Measurements from ENCODE around the gene SH3BP2. TPM values are rescaled to one million over a fixed set of nuclear protein-coding genes. Genes with fewer than 3 reads are reported as not detected.

Gene SH3BP2
- polyA plus RNA-seq, 1 donor from 2014 or later: 87.9 TPM

GRCh38 chr4:2868877-2869487 lies 76.1 kb downstream of the SH3BP2 start:
- H3K79me2 ChIP-seq (replicated peaks; ENCODE audit: insufficient read depth, low read length): peaks cover 48% of the 10 kb centered on the region
- H3K27ac ChIP-seq (ENCODE audit: low read length): no peak overlapping the region
- H4K20me1 ChIP-seq (ENCODE audit: insufficient read depth): peaks cover 3% of the 10 kb centered on the region
- H3K9me3 ChIP-seq (ENCODE audit: low read length): no peaks in the 10 kb centered on the region
- H3K27me3 ChIP-seq (ENCODE audit: insufficient read depth, low read depth, low read length): no peaks in the 10 kb centered on the region
- H3F3A ChIP-seq (ENCODE audit: insufficient read depth, low read length, poor library complexity, severe bottlenecking): no peaks in the 10 kb centered on the region
- H3K4me2 ChIP-seq (ENCODE audit: low read length): no peak overlapping the region
- no peak overlapping the region for H3K4me3 ChIP-seq (ENCODE audit: low read length)
- H3K9me2 ChIP-seq (ENCODE audit: insufficient read depth, low read length): no peaks in the 10 kb centered on the region
- no peak for TF ChIP-seq REST (IDR thresholded peaks at IDR 0.05; ENCODE audit: borderline replicate concordance)
- TF ChIP-seq SMC3 (conservative IDR thresholded peaks at IDR 0.05; ENCODE audit: poor library complexity): no peak
- no peak for TF ChIP-seq RAD21 (conservative IDR thresholded peaks at IDR 0.05)
- TF ChIP-seq TAF1 (IDR thresholded peaks at IDR 0.05; ENCODE audit: low read depth): no peak
- no peak for TF ChIP-seq EP300 (conservative IDR thresholded peaks at IDR 0.05; ENCODE audit: poor library complexity, severe bottlenecking)
- TF ChIP-seq MXI1 (conservative IDR thresholded peaks at IDR 0.05; ENCODE audit: poor library complexity, severe bottlenecking): no peak
- no peaks in the 10 kb centered on the region for H3K36me3 ChIP-seq (ENCODE audit: insufficient read depth, low read length)
- H2AFZ ChIP-seq (ENCODE audit: low read depth, low read length): no peak overlapping the region
- H3K9ac ChIP-seq (ENCODE audit: low read length): no peak overlapping the region

- H3K9me2 ChIP-seq (ENCODE audit: insufficient read depth, low read length): no peaks in the 10 kb centered on the region
- no peak overlapping the region for H2AFZ ChIP-seq (ENCODE audit: low read depth, low read length)
- H3K9me3 ChIP-seq (ENCODE audit: low read length): no peaks in the 10 kb centered on the region
- no peak overlapping the region for H3K4me2 ChIP-seq (ENCODE audit: low read length)
- no peak overlapping the region for H3K9ac ChIP-seq (ENCODE audit: low read length)
- peaks cover 3% of the 10 kb centered on the region for H4K20me1 ChIP-seq (ENCODE audit: insufficient read depth)
- no peak overlapping the region for H3K4me3 ChIP-seq (ENCODE audit: low read length)
- H3K27me3 ChIP-seq (ENCODE audit: insufficient read depth, low read depth, low read length): no peaks in the 10 kb centered on the region
- TF ChIP-seq RAD21 (conservative IDR thresholded peaks at IDR 0.05) (no peak), REST (IDR thresholded peaks at IDR 0.05; ENCODE audit: borderline replicate concordance) (no peak), EZH2 (IDR thresholded peaks at IDR 0.05; ENCODE audit: borderline replicate concordance, insufficient read depth, low read length, poor library complexity, severe bottlenecking) (no peak), EP300 (conservative IDR thresholded peaks at IDR 0.05; ENCODE audit: poor library complexity, severe bottlenecking) (no peak), CTCF (IDR thresholded peaks at IDR 0.05; ENCODE audit: poor library complexity, severe bottlenecking) (no peak), MXI1 (conservative IDR thresholded peaks at IDR 0.05; ENCODE audit: poor library complexity, severe bottlenecking) (no peak), POLR2AphosphoS5 (IDR thresholded peaks at IDR 0.05) (no peak), SMC3 (conservative IDR thresholded peaks at IDR 0.05; ENCODE audit: poor library complexity) (no peak), TAF1 (IDR thresholded peaks at IDR 0.05; ENCODE audit: low read depth) (no peak)
- H3K27ac ChIP-seq (ENCODE audit: low read length): no peak overlapping the region
- no peaks in the 10 kb centered on the region for H3F3A ChIP-seq (ENCODE audit: insufficient read depth, low read length, poor library complexity, severe bottlenecking)
- H3K79me2 ChIP-seq (replicated peaks; ENCODE audit: insufficient read depth, low read length): peaks cover 48% of the 10 kb centered on the region
- no peaks in the 10 kb centered on the region for H3K36me3 ChIP-seq (ENCODE audit: insufficient read depth, low read length)
These were observed 76.8 kb downstream of the SH3BP2 start for GRCh38 chr4:2869659-2870058.

Measured in neural cell (in vitro differentiated cells).